ENCODE data around the gene SPPL2C. TPM values are rescaled to one million over a fixed set of nuclear protein-coding genes. Genes with fewer than 3 reads are reported as not detected.

The SPPL2C gene
- total and polyA plus RNA-seq, 2 of the 13 experiments (the other 11 are each of a cell fraction or from before 2014, with no cell fraction given): not detected

DNA sequence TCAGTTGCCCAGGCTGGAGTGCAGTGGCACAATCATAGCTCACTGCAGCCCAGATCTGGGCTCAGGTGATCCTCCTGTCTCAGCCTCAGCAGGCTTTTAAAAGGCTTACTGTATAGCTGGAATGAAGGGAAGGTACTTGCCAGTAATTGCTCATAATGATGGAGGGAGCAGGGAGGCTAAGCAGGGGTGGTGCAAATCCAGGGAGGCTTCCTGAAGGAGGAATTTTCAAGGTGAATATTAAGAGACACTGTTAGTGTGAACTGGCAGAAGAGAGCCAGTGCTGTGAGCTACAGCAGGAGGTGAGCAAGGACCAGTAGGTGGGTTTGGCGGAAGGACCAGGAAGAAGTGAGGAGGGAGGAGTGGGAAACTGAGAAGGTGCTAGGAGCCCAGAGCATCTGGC, 35.8 kb upstream of the SPPL2C start:
- Histone ChIP-seq H4K20me1 (ENCODE audit: insufficient read depth, low read length) (no peaks in the 10 kb centered on the region), H3K79me2 (ENCODE audit: insufficient read depth, low read length) (no peaks in the 10 kb centered on the region), H2AFZ (ENCODE audit: low read length) (no peak overlapping the region), H3K4me3 (replicated peaks in 1 of 3; ENCODE audit: insufficient read depth in 1 of 3, low read depth in 2 of 3, low read length in 3 of 3) (no peak overlapping the region), H3K36me3 (replicated peaks in 1 of 2; ENCODE audit: control insufficient read depth in 1 of 2, insufficient read depth in 2 of 2, low read length in 2 of 2) (no peaks in the 10 kb centered on the region), H3K27ac (ENCODE audit: extremely low read length, insufficient read depth, low read length) (no peak overlapping the region), H3K9ac (ENCODE audit: insufficient read depth, low read depth, low read length) (no peak overlapping the region), H3K4me2 (ENCODE audit: low read depth, low read length) (no peak overlapping the region), H3K27me3 (ENCODE audit: control insufficient read depth in 1 of 2, insufficient read depth in 2 of 2, low read length in 2 of 2) (peaks cover 17 to 68% of the 10 kb centered on the region in 2 experiments; a peak in 4 of 5 replicates), H3K9me3 (ENCODE audit: low read length) (no peaks in the 10 kb centered on the region), H3K4me1 (ENCODE audit: insufficient read depth, low read length) (no peaks in the 10 kb centered on the region)
- CTCF ChIA-PET (ENCODE audit: low intra/inter-chr PET ratio, low total read pairs): no interaction called here
- intact Hi-C loops (cut with micrococcal nuclease; ENCODE audit: unreplicated experiment): no loop called here
- in situ Hi-C loops (cut with HindIII; ENCODE audit: extremely low pct_ligation_motif_present, low pct_unique_long_range_greater_than_20kb): no loop called here
- FAIRE-seq (no peak), DNase-seq (ENCODE audit: low spot score) (no peak), ATAC-seq (no peak)
- TF ChIP-seq ZFP36L1 (CRISPR knock-in tag; IDR thresholded peaks at IDR 0.05): no peak
- no peak for TF ChIP-seq REST (IDR thresholded peaks at IDR 0.05; ENCODE audit: borderline replicate concordance in 1 of 2, low read depth in 1 of 2, low read length in 2 of 2)
- TF ChIP-seq CBX2 (IDR thresholded peaks at IDR 0.05; ENCODE audit: low read depth, low read length): no peak
- no peak for TF ChIP-seq CBX2 (CRISPR knock-in tag; IDR thresholded peaks at IDR 0.05; ENCODE audit: low read depth)
- TF ChIP-seq, protein P1, sequence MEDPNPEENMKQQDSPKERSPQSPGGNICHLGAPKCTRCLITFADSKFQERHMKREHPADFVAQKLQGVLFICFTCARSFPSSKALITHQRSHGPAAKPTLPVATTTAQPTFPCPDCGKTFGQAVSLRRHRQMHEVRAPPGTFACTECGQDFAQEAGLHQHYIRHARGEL (CRISPR knock-in tag; IDR thresholded peaks at IDR 0.05): no peak
- POLR2A ChIA-PET: no interaction called here
- BruUV-seq (replicated peaks): no TSS peak
- WGBS (ENCODE audit: low lambda C conversion rate): 10% methylated on average over 1 of the region's 1 CpG

All from HepG2 (cell line).